HG03575 (cell line): ENCODE data around the gene C16orf96.

Experiments
- ATAC-seq: cut with Tn5 transposase; IDR thresholded peaks from one replicate; pipeline ENCODE4 v1.9.1; 2021; ENCODE audit not compliant: unreplicated experiment, insufficient number of reproducible peaks, low FRiP score; ENCODE audit errors: extremely low read depth

Gene C16orf96

DNA sequence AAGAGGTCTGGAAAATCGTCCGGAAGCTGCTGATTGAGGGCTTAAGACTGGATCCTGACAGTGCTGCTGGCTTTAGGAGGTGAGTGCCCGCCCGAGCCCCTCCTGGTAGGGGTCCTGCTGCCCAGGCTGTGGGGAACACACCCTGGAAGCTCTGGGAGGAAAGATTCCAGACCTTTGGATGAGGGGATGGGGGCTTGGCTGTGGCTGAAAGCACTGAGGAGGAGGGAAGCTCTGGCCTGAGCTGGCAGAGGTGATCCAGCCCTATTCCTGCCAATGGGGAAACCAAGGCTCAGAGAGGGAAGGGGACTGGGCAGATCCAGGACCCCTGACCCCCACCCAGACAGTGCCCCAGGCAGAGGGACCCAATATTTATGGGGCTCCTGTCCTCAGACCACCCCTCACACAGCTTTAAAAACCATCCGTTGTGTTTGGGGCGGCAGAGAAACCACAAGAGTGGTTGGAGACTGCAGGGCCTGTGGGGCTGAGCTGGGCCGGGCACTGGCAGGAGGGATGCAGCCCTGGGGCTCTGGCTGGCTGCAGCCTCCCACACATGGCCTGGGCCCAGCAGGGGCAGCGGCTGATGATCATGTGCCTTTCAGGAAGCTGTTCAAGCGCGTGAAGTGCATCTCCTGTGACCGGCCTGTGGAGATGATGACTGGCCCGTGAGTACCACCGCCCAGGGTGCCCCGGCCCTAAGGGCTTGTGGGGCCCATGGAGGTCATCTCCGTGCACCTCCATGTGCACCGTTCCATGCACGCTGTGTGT, 35.7 kb downstream of the C16orf96 start:
- ATAC-seq: no peak

DNA sequence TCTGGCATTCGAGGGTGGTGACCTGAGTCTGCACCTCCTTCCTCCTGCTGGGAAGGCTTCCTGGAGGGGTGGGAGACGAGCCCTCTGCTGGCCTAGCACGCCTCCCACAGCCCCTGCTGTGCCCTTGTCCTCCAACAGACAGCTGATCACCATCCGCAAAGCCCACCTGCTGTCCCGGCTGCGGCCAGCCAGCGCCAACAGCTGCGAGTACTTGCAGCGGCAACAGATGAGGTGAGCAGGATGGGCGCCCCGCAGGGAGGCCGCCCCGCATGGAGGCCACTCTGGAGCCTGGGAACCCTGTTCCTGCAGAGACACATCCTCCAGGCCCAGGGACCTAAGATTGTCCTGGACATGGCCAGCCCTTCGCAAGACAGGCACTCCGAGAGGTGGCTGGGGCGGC, 36.9 kb downstream of the C16orf96 start:
- no peak for ATAC-seq

DNA sequence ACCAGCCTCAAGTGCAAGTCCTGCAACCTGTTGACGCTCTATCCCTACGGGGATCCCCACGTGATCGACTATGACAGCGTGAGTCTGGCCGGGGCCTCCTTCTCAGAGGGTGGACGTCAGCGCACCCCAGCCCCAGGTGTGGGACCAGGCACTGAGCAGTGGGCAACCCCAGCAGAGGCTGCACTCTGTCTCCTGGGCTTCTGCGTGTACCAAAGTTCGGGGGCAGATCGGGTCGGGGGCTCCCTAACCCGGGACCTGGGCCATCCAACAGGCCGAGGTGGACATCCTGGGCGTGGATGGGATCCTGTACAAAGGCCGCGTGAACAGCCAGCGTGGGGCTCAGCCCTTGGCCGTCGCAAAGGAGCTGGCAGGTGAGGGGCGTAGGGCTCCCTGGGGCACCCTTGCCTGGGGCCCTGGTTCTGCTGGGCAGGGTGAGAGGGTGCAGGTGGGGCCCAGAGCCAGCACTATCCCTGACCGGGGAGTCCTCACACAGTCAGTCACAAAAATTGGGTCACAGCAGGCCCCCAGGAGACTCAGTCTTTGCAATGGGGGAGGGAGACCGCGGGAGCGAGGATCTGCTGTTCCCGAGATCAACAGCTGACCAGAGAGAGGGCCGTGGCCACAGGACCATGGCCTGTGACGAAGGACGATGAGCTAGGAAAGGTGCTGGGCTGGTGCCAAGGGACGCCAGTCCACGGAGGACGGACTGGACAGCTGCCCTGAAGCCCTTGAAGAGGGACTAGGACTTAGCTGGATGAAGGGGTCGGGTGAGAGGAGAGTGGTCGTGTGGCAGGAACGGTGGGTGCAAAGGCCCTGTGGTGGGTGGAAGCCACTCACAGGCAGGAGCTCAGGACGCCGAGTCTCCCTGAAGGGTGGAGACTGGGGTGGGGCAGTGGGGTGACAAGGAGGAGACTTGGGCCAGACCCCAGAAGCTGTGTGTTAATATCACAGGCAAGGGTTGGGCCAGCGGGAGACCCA, 38.6 kb downstream of the C16orf96 start:
- ATAC-seq: no peak

GRCh38 chr16:4597174-4597573, 41.0 kb downstream of the C16orf96 start:
- ATAC-seq: no peak

GRCh38 chr16:4599037-4599436, 42.9 kb downstream of the C16orf96 start:
- no peak for ATAC-seq

DNA sequence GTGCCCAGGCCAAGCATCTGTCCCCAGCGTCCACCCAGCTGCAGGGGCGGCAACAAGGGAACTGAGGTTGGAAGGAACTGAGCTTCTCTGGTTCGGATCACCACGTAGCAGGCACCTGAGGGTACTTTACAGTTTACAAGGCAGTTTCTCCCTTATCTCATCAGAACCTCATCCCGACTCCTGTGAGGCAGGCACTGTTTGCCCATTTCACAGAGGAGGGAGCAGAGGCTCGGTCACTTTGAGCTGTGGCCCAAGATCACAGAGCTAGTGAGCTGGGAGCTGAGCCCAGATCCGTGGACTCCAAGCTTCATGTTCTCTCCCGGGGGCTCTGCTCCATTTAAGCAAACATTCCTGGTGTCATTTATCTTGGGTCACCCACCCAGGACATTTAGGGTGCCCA, 43.4 kb downstream of the C16orf96 start:
- no peak for ATAC-seq

GRCh38 chr16:4601036-4601863, 45.1 kb downstream of the C16orf96 start:
- ATAC-seq: no peak

- no peak for ATAC-seq
Measured at GRCh38 chr16:4601864-4602186, 45.7 kb downstream of the C16orf96 start.

GRCh38 chr16:4602331-4602730, 46.2 kb downstream of the C16orf96 start:
- ATAC-seq: no peak

DNA sequence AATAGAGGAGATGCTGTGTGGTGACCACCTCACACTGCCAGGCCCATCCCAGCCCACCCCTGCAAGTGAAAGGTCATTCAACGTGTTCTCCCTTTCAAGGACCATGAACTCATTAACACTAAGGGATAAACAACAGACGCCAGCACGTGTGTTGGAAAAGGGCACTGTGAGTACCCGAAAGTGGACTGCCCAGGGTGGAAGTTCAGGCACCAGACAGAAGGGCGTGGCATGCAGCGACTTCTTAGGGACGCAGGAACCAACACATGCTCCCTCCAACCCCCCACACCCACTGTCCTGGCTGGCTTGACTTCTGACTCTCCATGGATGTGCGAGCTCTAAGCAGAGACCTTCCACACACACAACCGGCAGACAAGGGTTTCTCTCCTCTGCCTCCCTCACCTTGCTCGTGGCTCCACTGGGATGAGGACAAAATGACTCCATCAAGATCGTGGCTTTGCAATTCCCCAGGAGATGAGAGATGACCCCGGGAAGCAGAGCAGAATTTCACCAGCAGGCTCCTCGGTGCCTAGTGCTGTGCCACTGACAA, 47.6 kb downstream of the C16orf96 start:
- no peak for ATAC-seq

DNA sequence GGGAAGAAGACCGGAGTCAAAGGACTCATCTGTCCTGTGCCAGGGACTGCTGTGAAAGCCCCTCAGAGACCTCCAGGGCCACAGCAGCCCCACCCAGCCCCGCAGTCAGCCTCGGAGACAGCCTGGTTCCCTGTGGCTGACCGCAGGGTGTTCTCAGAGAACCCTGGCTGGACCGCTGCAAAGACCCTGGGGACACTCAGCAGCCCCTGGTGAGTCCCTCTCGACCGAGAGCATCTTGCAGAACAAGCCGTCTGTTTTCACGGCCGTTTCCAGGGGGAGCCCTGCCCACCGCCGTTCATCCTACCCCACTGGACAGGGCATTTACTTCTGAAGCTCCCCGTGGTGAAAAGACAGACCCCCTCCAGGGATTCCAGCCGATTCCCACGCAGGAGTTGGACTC, 48.3 kb downstream of the C16orf96 start:
- ATAC-seq: no peak

- no peak for ATAC-seq
Measured at GRCh38 chr16:4606354-4606753, 50.2 kb downstream of the C16orf96 start.

- ATAC-seq: no peak
Measured at GRCh38 chr16:4607841-4608703, 51.9 kb downstream of the C16orf96 start.

DNA sequence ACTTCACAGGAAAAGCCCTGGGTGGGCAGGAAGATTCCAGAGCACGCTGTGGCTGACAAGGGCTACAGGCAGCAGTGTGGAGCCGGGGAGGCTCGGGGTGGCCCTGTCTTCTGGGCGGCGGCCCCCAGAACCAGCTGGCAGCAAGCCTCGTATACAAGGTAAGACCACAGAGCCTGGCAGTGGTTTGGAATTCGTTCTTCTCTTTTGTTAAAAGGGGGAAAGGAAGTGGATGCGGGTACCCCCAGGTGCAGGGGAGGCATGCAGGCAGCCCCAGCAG, 52.5 kb downstream of the C16orf96 start:
- ATAC-seq: no peak

DNA sequence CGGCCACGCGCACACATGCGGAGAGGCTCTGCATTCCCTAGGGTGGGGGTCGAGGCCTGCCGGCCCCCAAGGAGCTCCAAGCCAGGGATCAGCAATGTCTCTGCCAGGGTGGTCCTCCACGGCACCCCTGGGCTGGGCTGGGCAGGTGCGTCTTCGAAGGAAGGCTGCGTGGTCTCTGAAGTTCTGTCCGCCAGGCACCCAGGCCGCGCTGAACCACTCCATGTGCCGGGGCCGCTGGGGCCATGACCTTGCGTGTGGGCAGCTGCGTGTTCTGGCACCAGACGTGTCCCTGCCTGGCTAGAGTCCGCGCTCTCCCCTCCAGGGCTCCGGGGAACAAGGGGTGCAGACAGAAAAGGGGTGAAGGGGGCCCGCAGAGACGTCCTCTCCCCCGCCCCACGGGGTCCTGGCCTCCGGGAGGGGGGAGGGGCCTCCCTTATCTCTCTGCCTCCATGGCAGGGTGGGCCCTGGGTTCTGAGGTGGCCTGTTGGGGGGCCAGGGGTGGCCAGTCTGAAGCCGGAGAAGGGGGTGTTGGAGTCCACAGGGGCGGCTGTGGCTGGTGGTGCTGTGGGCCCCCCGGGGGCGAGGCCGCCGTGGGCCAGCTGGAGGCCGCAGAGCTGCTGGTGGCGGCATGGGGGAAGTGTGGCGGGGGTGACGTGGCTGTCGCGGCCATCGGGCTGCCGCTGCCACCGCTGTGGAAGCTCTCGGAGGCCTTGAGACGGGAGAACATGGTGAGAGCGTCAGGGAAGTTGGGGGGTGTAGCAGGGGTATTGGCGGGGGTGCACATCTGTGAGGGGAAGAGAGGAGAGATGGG, 53.3 kb downstream of the C16orf96 start:
- no peak for ATAC-seq

DNA sequence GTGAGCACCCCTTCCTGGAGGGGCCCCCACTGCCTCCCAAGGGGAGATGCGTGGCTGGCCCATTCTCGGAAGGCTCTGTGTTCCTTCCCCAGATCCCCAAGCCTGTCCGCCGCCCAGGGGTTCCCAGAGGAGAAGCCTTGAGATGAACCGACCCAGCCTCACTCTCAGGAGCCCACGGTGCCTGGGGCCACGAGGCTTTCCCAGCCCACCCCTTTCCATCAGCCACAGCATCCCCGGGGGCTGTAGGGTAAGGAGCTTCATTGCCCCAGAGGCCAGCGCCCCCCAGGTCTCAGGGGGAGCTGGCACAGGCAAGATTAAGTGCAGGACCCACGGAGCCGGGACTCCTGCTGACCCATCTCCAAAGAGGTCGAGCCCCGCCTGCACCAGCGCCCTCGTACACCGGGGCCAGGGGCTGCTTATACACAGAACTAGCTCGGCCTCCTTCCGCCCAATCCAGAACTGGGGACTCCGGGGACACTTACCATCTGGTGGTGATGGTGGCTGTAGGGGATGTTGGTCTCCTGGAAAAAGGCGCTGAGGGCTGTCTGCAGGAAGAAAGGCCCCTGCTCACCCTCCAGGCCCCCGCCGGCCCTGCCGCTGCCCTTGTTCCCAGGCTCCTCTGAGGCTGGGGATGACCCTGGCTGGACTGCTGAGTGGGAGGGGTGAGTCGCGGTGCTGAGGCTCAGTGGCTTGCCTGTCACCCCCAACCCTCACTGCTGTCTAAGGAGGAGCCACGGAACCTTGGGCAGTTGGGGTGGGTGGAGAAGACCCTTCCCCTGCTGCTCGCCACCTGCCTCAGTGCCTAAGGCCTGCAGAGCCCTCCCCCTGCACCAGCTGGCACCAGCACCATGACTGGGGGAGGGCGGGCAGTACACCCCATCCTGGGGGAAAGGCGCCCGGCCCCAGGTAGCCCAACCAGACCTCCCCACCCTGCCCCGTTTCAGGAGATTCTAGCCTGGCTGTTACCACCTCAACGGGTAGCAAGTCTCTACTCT, 54.2 kb downstream of the C16orf96 start:
- ATAC-seq: no peak
